Type B pancreatic cell (in vitro differentiated cells): ENCODE data around the gene ZNF14. TPM values are rescaled to one million over a fixed set of nuclear protein-coding genes. Genes with fewer than 3 reads are reported as not detected.

ENCODE experiments used
- DNase-seq: peaks from one replicate; pipeline ENCODE4 v3.0.0; 2021; ENCODE audit warnings: mixed read lengths; ENCODE audit not compliant: unreplicated experiment; ENCODE audit errors: extremely low spot score
- H3K27ac Mint-ChIP-seq: 2 replicates; pipeline ENCODE4 v1.8.0; 2021; ENCODE audit warnings: mild to moderate bottlenecking, mixed read lengths
- H3K27me3 Mint-ChIP-seq: 2 replicates; pipeline ENCODE4 v1.8.0; 2021; ENCODE audit warnings: mixed read lengths
- H3K36me3 Mint-ChIP-seq: 2 replicates; pipeline ENCODE4 v1.8.0; 2021; ENCODE audit warnings: mixed read lengths
- H3K4me1 Mint-ChIP-seq: one replicate; pipeline ENCODE4 v1.8.0; 2021; ENCODE audit warnings: mixed read lengths; ENCODE audit not compliant: unreplicated experiment
- H3K4me3 Mint-ChIP-seq: 2 replicates; pipeline ENCODE4 v1.8.0; 2021; ENCODE audit warnings: mild to moderate bottlenecking, mixed read lengths
- H3K9me3 Mint-ChIP-seq: 2 replicates; pipeline ENCODE4 v1.8.0; 2021; ENCODE audit warnings: mixed read lengths
- total RNA-seq: library from RNA; stranded (reverse); gene quantifications from 2 replicates; pipeline ENCODE4 v1.2.1, GENCODE V29; 2021; ENCODE audit warnings: low replicate concordance
- TF ChIP-seq, protein P1 (sequence below): fragments of 200-600 bp; sonication (generic); conservative IDR thresholded peaks from 2 replicates; pipeline ENCODE4 v1.5.0; 2021; ENCODE audit warnings: antibody characterized with exemption, mild to moderate bottlenecking

ZNF14 gene
- total RNA-seq, 1 donor from 2014 or later: 8.5 TPM

DNA sequence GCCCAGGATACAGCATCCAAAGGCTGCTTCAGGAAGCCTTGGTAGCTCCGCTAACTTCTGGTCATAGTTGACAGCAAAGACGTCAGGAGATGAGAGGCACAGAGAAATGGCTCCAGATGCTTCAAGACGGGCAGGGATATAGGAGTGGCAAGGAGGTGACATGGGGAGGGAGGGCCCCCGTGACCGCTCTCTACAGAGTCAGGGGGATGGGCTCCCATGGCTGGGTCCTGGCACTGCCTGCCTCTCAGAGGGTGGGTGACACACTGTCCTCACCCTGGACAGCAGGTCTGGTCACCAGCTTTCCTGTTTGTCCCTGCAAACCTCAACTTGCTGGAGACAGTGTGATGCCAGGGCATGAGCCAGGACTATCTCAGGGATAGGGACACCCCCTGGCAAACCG is 10.3 kb upstream of the ZNF14 start:
- Mint-ChIP-seq H3K4me3 (no peak overlapping the region), H3K4me1 (no peaks in the 10 kb centered on the region), H3K36me3 (no peaks in the 10 kb centered on the region), H3K27me3 (peaks cover 5% of the 10 kb centered on the region), H3K9me3 (no peaks in the 10 kb centered on the region), H3K27ac (no peak overlapping the region)
- no peak for DNase-seq
- TF ChIP-seq, protein P1, sequence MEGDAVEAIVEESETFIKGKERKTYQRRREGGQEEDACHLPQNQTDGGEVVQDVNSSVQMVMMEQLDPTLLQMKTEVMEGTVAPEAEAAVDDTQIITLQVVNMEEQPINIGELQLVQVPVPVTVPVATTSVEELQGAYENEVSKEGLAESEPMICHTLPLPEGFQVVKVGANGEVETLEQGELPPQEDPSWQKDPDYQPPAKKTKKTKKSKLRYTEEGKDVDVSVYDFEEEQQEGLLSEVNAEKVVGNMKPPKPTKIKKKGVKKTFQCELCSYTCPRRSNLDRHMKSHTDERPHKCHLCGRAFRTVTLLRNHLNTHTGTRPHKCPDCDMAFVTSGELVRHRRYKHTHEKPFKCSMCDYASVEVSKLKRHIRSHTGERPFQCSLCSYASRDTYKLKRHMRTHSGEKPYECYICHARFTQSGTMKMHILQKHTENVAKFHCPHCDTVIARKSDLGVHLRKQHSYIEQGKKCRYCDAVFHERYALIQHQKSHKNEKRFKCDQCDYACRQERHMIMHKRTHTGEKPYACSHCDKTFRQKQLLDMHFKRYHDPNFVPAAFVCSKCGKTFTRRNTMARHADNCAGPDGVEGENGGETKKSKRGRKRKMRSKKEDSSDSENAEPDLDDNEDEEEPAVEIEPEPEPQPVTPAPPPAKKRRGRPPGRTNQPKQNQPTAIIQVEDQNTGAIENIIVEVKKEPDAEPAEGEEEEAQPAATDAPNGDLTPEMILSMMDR: no peak

DNA sequence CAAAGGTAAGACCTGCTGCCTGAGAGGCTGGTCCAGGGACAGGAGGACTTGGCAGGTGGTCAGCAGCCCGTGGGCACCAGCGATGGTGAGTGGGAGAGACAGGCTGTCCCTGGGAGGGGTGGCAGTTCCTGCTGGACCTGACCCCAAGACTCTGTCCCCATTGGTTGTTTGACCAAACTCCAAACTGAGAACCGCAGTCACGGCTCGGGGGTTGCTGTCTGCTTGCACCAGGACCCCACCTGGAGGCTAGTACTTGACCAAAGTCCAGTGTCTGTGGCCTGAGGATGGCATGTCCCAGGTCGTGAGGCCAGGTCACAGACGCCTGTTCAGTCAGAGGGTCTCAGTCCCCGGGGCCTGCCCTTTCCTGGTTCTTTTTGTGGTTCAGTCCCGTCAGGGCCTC is 9.9 kb upstream of the ZNF14 start:
- TF ChIP-seq, protein P1: no peak
- DNase-seq: no peak
- H3K27me3 Mint-ChIP-seq: peaks cover 5% of the 10 kb centered on the region
- H3K9me3 Mint-ChIP-seq: no peaks in the 10 kb centered on the region
- H3K4me1 Mint-ChIP-seq: no peaks in the 10 kb centered on the region
- H3K36me3 Mint-ChIP-seq: no peaks in the 10 kb centered on the region
- no peak overlapping the region for H3K4me3 Mint-ChIP-seq
- no peak overlapping the region for H3K27ac Mint-ChIP-seq

DNA sequence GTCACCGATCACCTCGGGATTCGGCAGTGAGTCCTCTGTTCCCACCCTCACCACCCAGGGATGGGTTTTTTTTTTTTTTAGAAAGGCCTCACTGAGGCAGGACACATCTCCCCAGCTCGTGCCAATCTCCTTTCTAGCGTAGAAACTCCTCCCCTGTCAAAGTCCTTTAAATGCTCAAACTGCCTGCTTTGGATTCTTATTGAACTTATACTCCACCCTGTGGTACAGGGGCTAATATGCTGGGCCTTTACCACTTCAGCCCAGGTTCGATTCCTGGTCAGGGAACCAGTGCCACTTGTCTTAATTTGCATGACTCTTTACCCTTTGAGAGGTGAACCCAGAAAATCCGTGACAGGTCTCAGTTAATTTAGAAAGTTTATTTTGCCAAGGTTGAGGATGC is 8.3 kb upstream of the ZNF14 start:
- Mint-ChIP-seq H3K27ac (no peak overlapping the region), H3K9me3 (no peaks in the 10 kb centered on the region), H3K27me3 (peaks cover 5% of the 10 kb centered on the region), H3K4me1 (no peaks in the 10 kb centered on the region), H3K4me3 (no peak overlapping the region), H3K36me3 (no peaks in the 10 kb centered on the region)
- no peak for DNase-seq
- TF ChIP-seq, protein P1: no peak

DNA sequence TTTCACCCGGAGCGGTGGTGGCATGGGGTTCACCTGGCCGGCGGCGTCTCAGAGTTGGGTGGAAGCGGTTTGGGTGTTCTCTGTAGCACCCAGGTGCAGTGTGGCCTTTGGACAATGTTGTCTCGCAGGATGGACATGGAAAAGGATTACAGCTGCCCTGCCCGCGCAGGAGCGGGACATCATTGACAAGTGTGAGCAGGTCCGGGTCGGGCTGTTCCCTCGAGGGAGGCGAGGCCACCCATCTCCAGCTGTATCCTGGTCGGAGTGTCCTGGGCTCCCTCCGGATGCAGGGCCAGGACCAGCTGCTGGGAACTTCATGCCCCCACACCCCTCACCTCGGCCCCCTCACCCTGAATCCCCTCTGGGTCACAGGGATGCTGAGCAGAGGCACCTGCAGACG is 7.8 kb upstream of the ZNF14 start:
- no peaks in the 10 kb centered on the region for H3K4me1 Mint-ChIP-seq
- no peak for DNase-seq
- H3K27ac Mint-ChIP-seq: no peak overlapping the region
- no peaks in the 10 kb centered on the region for H3K9me3 Mint-ChIP-seq
- H3K27me3 Mint-ChIP-seq: peaks cover 5% of the 10 kb centered on the region
- H3K4me3 Mint-ChIP-seq: no peak overlapping the region
- TF ChIP-seq, protein P1: no peak
- H3K36me3 Mint-ChIP-seq: no peaks in the 10 kb centered on the region

DNA sequence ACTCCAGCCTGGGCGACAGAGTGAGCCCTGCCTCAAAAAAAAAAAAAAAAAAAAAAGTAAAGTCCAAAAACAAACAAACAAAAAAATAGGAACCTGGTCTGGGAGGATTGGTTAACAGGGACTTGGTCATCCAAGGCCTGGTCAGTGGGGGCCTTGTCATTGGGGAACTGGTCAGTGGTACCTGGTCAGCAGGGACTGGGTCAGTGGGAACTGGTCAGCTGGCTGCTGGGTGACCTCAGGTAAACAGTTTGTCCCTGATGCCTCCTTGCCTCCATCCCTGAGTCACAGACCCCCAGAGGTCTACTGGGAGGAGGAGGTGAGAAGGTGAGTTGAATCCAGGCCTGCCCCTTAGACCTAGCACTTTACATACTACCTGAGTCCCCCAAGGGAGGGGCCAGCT is 5.7 kb upstream of the ZNF14 start:
- no peaks in the 10 kb centered on the region for H3K9me3 Mint-ChIP-seq

More for the DNA sequence above, 5.7 kb upstream of the ZNF14 start:
- Mint-ChIP-seq H3K4me3 (no peak overlapping the region), H3K36me3 (no peaks in the 10 kb centered on the region), H3K27me3 (peaks cover 2% of the 10 kb centered on the region), H3K4me1 (no peaks in the 10 kb centered on the region), H3K27ac (no peak overlapping the region)
- TF ChIP-seq, protein P1: no peak
- no peak for DNase-seq
